ENCODE results near the gene MED20.

The MED20 gene

GRCh38 chr6:41920921-41921711, at the start of gene MED20, which contains the start of gene BYSL:
MED20 (minus strand) TSS chr6:41921139; CDS start chr6:41921018, 121 bp downstream.
BYSL (plus strand) TSS chr6:41921499; CDS start chr6:41921563, 64 bp downstream.
- Histone ChIP-seq H3K4me1 (ENCODE audit: control insufficient read depth, insufficient read depth, low read length) (peaks cover 8% of the 10 kb centered on the region), H3K27me3 (ENCODE audit: control insufficient read depth, insufficient read depth, low read length) (no peaks in the 10 kb centered on the region), H3K4me3 (ENCODE audit: low read length) (peak within 1 kb of the TSS; percentile 96), H3K27ac (ENCODE audit: low read depth, low read length) (peak within 1 kb of the TSS; percentile 100), H3K36me3 (ENCODE audit: control insufficient read depth, insufficient read depth, low read length) (no peaks in the 10 kb centered on the region), H3K9ac (ENCODE audit: low read length) (peak within 1 kb of the TSS; percentile 93)

- Histone ChIP-seq H3K4me3 (ENCODE audit: low read length) (no peak overlapping the region), H3K4me1 (ENCODE audit: control insufficient read depth, insufficient read depth, low read length) (no peaks in the 10 kb centered on the region), H3K27me3 (ENCODE audit: control insufficient read depth, insufficient read depth, low read length) (no peaks in the 10 kb centered on the region), H3K36me3 (ENCODE audit: control insufficient read depth, insufficient read depth, low read length) (no peaks in the 10 kb centered on the region), H3K27ac (ENCODE audit: low read depth, low read length) (no peak overlapping the region), H3K9ac (ENCODE audit: low read length) (no peak overlapping the region)
Measured at GRCh38 chr6:41970436-41970846, 49.5 kb upstream of the MED20 start.

GRCh38 chr6:41967312-41968287, 46.7 kb upstream of the MED20 start:
- H3K27ac ChIP-seq (ENCODE audit: low read depth, low read length): no peak overlapping the region
- H3K9ac ChIP-seq (ENCODE audit: low read length): no peak overlapping the region
- H3K4me3 ChIP-seq (ENCODE audit: low read length): no peak overlapping the region
- H3K27me3 ChIP-seq (ENCODE audit: control insufficient read depth, insufficient read depth, low read length): no peaks in the 10 kb centered on the region
- H3K36me3 ChIP-seq (ENCODE audit: control insufficient read depth, insufficient read depth, low read length): no peaks in the 10 kb centered on the region
- H3K4me1 ChIP-seq (ENCODE audit: control insufficient read depth, insufficient read depth, low read length): no peaks in the 10 kb centered on the region

GRCh38 chr6:41966961-41967311, 46.0 kb upstream of the MED20 start:
- H3K9ac ChIP-seq (ENCODE audit: low read length): no peak overlapping the region
- H3K27ac ChIP-seq (ENCODE audit: low read depth, low read length): no peak overlapping the region
- H3K4me3 ChIP-seq (ENCODE audit: low read length): no peak overlapping the region
- no peaks in the 10 kb centered on the region for H3K4me1 ChIP-seq (ENCODE audit: control insufficient read depth, insufficient read depth, low read length)
- H3K27me3 ChIP-seq (ENCODE audit: control insufficient read depth, insufficient read depth, low read length): no peaks in the 10 kb centered on the region
- H3K36me3 ChIP-seq (ENCODE audit: control insufficient read depth, insufficient read depth, low read length): no peaks in the 10 kb centered on the region

- Histone ChIP-seq H3K27me3 (ENCODE audit: control insufficient read depth, insufficient read depth, low read length) (no peaks in the 10 kb centered on the region), H3K9ac (ENCODE audit: low read length) (no peak overlapping the region), H3K36me3 (ENCODE audit: control insufficient read depth, insufficient read depth, low read length) (no peaks in the 10 kb centered on the region), H3K4me1 (ENCODE audit: control insufficient read depth, insufficient read depth, low read length) (no peaks in the 10 kb centered on the region), H3K27ac (ENCODE audit: low read depth, low read length) (no peak overlapping the region), H3K4me3 (ENCODE audit: low read length) (no peak overlapping the region)
Measured at GRCh38 chr6:41966214-41966920, 45.4 kb upstream of the MED20 start.

- Histone ChIP-seq H3K9ac (ENCODE audit: low read length) (no peak overlapping the region), H3K4me1 (ENCODE audit: control insufficient read depth, insufficient read depth, low read length) (no peaks in the 10 kb centered on the region), H3K27ac (ENCODE audit: low read depth, low read length) (no peak overlapping the region), H3K4me3 (ENCODE audit: low read length) (no peak overlapping the region), H3K27me3 (ENCODE audit: control insufficient read depth, insufficient read depth, low read length) (no peaks in the 10 kb centered on the region), H3K36me3 (ENCODE audit: control insufficient read depth, insufficient read depth, low read length) (no peaks in the 10 kb centered on the region)
Measured at GRCh38 chr6:41965429-41966213, 44.7 kb upstream of the MED20 start.

- no peaks in the 10 kb centered on the region for H3K36me3 ChIP-seq (ENCODE audit: control insufficient read depth, insufficient read depth, low read length)
- no peaks in the 10 kb centered on the region for H3K27me3 ChIP-seq (ENCODE audit: control insufficient read depth, insufficient read depth, low read length)
- no peak overlapping the region for H3K4me3 ChIP-seq (ENCODE audit: low read length)
- H3K9ac ChIP-seq (ENCODE audit: low read length): no peak overlapping the region
- no peaks in the 10 kb centered on the region for H3K4me1 ChIP-seq (ENCODE audit: control insufficient read depth, insufficient read depth, low read length)
- no peak overlapping the region for H3K27ac ChIP-seq (ENCODE audit: low read depth, low read length)
Measured at GRCh38 chr6:41964201-41964887, 43.4 kb upstream of the MED20 start.

GRCh38 chr6:41963371-41963770, 42.4 kb upstream of the MED20 start:
- no peaks in the 10 kb centered on the region for H3K36me3 ChIP-seq (ENCODE audit: control insufficient read depth, insufficient read depth, low read length)
- no peak overlapping the region for H3K27ac ChIP-seq (ENCODE audit: low read depth, low read length)
- H3K4me1 ChIP-seq (ENCODE audit: control insufficient read depth, insufficient read depth, low read length): no peaks in the 10 kb centered on the region
- H3K27me3 ChIP-seq (ENCODE audit: control insufficient read depth, insufficient read depth, low read length): no peaks in the 10 kb centered on the region
- no peak overlapping the region for H3K9ac ChIP-seq (ENCODE audit: low read length)
- no peak overlapping the region for H3K4me3 ChIP-seq (ENCODE audit: low read length)

GRCh38 chr6:41960028-41960427, 39.1 kb upstream of the MED20 start:
- no peak overlapping the region for H3K9ac ChIP-seq (ENCODE audit: low read length)
- no peaks in the 10 kb centered on the region for H3K27me3 ChIP-seq (ENCODE audit: control insufficient read depth, insufficient read depth, low read length)
- H3K36me3 ChIP-seq (ENCODE audit: control insufficient read depth, insufficient read depth, low read length): no peaks in the 10 kb centered on the region

GRCh38 chr6:41958022-41958856, 37.3 kb upstream of the MED20 start:
- Histone ChIP-seq H3K27me3 (ENCODE audit: control insufficient read depth, insufficient read depth, low read length) (no peaks in the 10 kb centered on the region), H3K4me3 (ENCODE audit: low read length) (no peak overlapping the region), H3K27ac (ENCODE audit: low read depth, low read length) (no peak overlapping the region), H3K9ac (ENCODE audit: low read length) (no peak overlapping the region), H3K36me3 (ENCODE audit: control insufficient read depth, insufficient read depth, low read length) (no peaks in the 10 kb centered on the region), H3K4me1 (ENCODE audit: control insufficient read depth, insufficient read depth, low read length) (no peaks in the 10 kb centered on the region)

More at GRCh38 chr6:41960028-41960427, 39.1 kb upstream of the MED20 start:
- Histone ChIP-seq H3K4me3 (ENCODE audit: low read length) (no peak overlapping the region), H3K27ac (ENCODE audit: low read depth, low read length) (no peak overlapping the region), H3K4me1 (ENCODE audit: control insufficient read depth, insufficient read depth, low read length) (no peaks in the 10 kb centered on the region)
